Esophagus squamous epithelium (tissue), 4 donors: ENCODE results near the gene CUL7.

Source experiments
- CTCF ChIP-seq, 6 experiments: fragments of 450-650 bp in 4 of 6; fragments of 200-600 bp in 2 of 6; sonication (generic) in 2 of 6; IDR thresholded peaks; one replicate each; pipeline ENCODE4 v1.5.1; 2016 to 2019; ENCODE audit warnings: antibody characterized with exemption in 6 of 6, mild to moderate bottlenecking in 4 of 6, moderate library complexity in 4 of 6
- POLR2A ChIP-seq, 4 donors: fragments of 450-650 bp; IDR thresholded peaks; one replicate each; pipeline ENCODE4 v1.6.1; 2017; ENCODE audit warnings: antibody characterized with exemption in 4 of 4, mild to moderate bottlenecking in 4 of 4, moderate library complexity in 3 of 4

DNA sequence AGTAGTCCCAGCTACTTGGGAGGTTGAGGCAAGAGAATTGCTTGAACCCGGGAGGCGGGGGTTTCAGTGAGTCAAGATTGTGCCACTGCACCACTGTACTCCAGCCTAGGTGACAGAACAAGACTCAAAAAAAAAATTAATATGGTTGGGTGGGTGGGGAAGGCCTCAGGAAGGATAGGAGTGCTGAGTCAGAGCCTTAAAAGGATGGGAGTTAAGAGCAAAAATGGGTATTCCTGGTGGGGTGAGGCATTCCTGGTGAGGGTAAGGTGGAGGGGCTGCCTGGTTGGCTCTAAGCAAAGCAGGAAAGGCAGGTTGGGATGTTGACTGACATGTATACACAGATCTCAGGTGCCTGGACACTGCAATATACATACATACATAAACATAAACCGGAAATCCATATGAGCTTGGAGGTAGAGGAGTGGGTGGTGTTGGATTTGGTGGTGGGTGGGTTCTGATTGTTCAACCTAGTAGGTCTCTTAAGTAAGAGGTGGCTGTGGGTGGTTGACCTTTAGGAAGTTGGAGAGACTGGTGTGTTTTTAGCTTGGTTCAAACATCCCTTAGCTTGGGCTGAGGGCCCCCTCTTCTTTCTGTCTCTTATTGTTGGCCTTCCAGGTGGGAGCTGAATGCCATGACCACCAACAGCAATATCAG lies 33.5 kb downstream of the CUL7 start:
- no peak for TF ChIP-seq CTCF (IDR thresholded peaks at IDR 0.05)
- TF ChIP-seq POLR2A (IDR thresholded peaks at IDR 0.05), result no peak
